Heart right ventricle (tissue), 16 donors: Measurements from ENCODE around the gene CX3CR1. TPM values are rescaled to one million over a fixed set of nuclear protein-coding genes. Genes with fewer than 3 reads are reported as not detected.

Source experiments
- ATAC-seq, 8 donors: fragments of 200-7000 bp; cut with Tn5 transposase; one replicate each; pipeline ENCODE4 v1.9.1; 2020; ENCODE audit warnings: mild to moderate bottlenecking in 8 of 8, moderate library complexity in 8 of 8, moderate number of reproducible peaks in 1 of 8
- DNase-seq, 2 donors: peaks; one replicate each; pipeline ENCODE4 v3.0.0-alpha.2; 2020
- H3K27ac ChIP-seq, 10 donors: fragments of 200-600 bp; sonication (generic) in 2 of 10; one replicate each; pipeline versions ENCODE4 v1.5.0 to v1.8.0; 2020 to 2022; ENCODE audit warnings: mild to moderate bottlenecking in 3 of 10
- H3K27me3 ChIP-seq, 7 donors: fragments of 200-600 bp; one replicate each; pipeline ENCODE4 v1.8.0; 2021 to 2022; ENCODE audit warnings: mild to moderate bottlenecking in 2 of 7
- H3K36me3 ChIP-seq, 9 donors: fragments of 200-600 bp; sonication (generic) in 1 of 9; one replicate each; pipeline versions ENCODE4 v1.5.0 to v1.8.0; 2020 to 2022; ENCODE audit warnings: mild to moderate bottlenecking in 2 of 9
- H3K4me1 ChIP-seq, 9 donors: fragments of 200-600 bp; sonication (generic) in 1 of 9; one replicate each; pipeline versions ENCODE4 v1.5.0 to v1.8.0; 2020 to 2022; ENCODE audit warnings: mild to moderate bottlenecking in 4 of 9
- H3K4me3 ChIP-seq, 10 donors: fragments of 200-600 bp; sonication (generic) in 2 of 10; one replicate each; pipeline versions ENCODE4 v1.5.0 to v1.8.0; 2020 to 2022; ENCODE audit warnings: mild to moderate bottlenecking in 7 of 10, moderate library complexity in 2 of 10
- H3K9me3 ChIP-seq, 11 donors: fragments of 200-600 bp in 10 of 11; sonication (generic) in 2 of 11; one replicate each; pipeline versions ENCODE4 v1.5.0 to v1.8.0; 2013 to 2022; ENCODE audit warnings: mild to moderate bottlenecking in 2 of 11, control low read depth in 1 of 11, moderate library complexity in 1 of 11
- WGBS, 2 donors: extraction: QIAGEN DNeasy Blood & Tissue Kit; methylation state at CpG; one replicate each; pipeline ENCODE4 v1.1.7; 2013; ENCODE audit warnings: inconsistent platforms in 1 of 2; 5-methylcytosine and 5-hydroxymethylcytosine counted together
- intact Hi-C, 10 donors: fragments of 100-400 bp; cut with DNase I; formaldehyde crosslinking; loops; one replicate each; pipeline versions ENCODE4 v1.11.1 to v1.14.2; 2022
- polyA plus RNA-seq, 2 donors: library from polyadenylated mRNA; stranded (reverse); fragments of 200-250 nt; gene quantifications; one replicate each; pipeline ENCODE4 v1.2.3, GENCODE V29; 2013
- total RNA-seq, 10 donors: library from RNA; stranded (reverse); fragmentation: NEBNext Ultra II Directional in 3 of 10; extraction: Animal tissue kit (Norgen Biotek cat#: 25700) in 3 of 10; gene quantifications; one replicate each; pipeline versions ENCODE4 v1.2.1 to v1.2.4, GENCODE V29; 2021 to 2023
- TF ChIP-seq, protein P1 (sequence below), 9 donors: fragments of 200-600 bp; sonication (generic) in 2 of 9; IDR thresholded peaks; one replicate each; pipeline versions ENCODE4 v1.5.0 to v1.8.0; 2021 to 2022; ENCODE audit warnings: antibody characterized with exemption in 9 of 9, mild to moderate bottlenecking in 5 of 9, moderate library complexity in 1 of 9
- donor health status: Arrhythmogenic right ventricular cardiomyopathy.
- donor health status: ischemic (EF 13 %, LVEDD 7.1; RV severe dilation, severe dysfunction).
- donor health status: healthy with polysubstance abuse.
- donor health status: DM: no; HTN: yes; CAD: no.
- donor health status: DM: no; HTN: no; CAD: no.
- donor health status: ischemic (EF 25% LVEDD 6.9; RV normal size, moderate dysfunction).
- donor health status: ischemic (EF 25% LVEDD 5.7; RV mildly dilated, moderate dysfunction).
- donor health status: healthy.
- donor health status: DM: yes; HTN: yes; CAD: no.
- donor health status: Ischemic cardiomyopathy.
- donor health status: ischemic (EF 35%, LVEDD 5.7; RV mildly dilated, moderate dysfunction).
- donor health status: nonischemic (EF 11% LVEDD 7.7; RV severe dilation, severe dysfunction).
- donor health status: DM: yes; HTN: yes; CAD: no.
- donor health status: PGD.
- donor health status: ischemic (EF 29% LVEDD 5.4; RV normal size, mild dysfunction).
- donor health status: nonischemic (EF 23%, LVEDD 6.1; RV moderate dilation, normal function).

CX3CR1 gene
- total and polyA plus RNA-seq, 12 donors, result 0.12 to 6.9 (median 0.88) TPM

DNA sequence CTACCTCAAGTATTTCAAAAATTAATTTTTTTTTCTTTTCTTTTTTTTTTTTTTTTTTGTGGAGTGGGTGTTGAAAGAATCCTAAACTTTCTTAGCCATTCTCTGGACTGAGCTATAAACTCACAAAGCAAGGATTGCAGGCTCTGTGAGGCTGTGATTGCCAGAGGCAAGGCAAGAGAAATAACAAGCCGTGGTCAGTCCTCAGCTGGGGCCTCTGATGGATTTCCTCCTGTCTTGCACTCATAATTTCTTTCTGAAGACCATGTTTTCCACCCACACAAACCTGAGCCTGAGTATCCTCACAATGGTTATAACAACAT, 1.3 kb downstream of the CX3CR1 start:
- Histone ChIP-seq H3K27ac (no peak overlapping the region), H3K4me3 (peak overlapping the region in 2 of 10 donors; percentile 16 to 25), H3K9me3 (no peaks in the 10 kb centered on the region), H3K4me1 (peaks cover 0 to 48% (median 4%) of the 10 kb centered on the region in 9 donors), H3K36me3 (no peaks in the 10 kb centered on the region), H3K27me3 (no peaks in the 10 kb centered on the region)
- TF ChIP-seq, protein P1, sequence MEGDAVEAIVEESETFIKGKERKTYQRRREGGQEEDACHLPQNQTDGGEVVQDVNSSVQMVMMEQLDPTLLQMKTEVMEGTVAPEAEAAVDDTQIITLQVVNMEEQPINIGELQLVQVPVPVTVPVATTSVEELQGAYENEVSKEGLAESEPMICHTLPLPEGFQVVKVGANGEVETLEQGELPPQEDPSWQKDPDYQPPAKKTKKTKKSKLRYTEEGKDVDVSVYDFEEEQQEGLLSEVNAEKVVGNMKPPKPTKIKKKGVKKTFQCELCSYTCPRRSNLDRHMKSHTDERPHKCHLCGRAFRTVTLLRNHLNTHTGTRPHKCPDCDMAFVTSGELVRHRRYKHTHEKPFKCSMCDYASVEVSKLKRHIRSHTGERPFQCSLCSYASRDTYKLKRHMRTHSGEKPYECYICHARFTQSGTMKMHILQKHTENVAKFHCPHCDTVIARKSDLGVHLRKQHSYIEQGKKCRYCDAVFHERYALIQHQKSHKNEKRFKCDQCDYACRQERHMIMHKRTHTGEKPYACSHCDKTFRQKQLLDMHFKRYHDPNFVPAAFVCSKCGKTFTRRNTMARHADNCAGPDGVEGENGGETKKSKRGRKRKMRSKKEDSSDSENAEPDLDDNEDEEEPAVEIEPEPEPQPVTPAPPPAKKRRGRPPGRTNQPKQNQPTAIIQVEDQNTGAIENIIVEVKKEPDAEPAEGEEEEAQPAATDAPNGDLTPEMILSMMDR (IDR thresholded peaks at IDR 0.05), result no peak
- intact Hi-C loops, result loop anchor here in 1 of 10 donors (5.0 kb wide), 1 partner anchor 66 kb away; no protein-coding TSS in a partner anchor
- DNase-seq, result no peak
- no peak for ATAC-seq
- 61 to 67% methylated on average over 1 of the region's 1 CpG for WGBS, 2 donors

DNA sequence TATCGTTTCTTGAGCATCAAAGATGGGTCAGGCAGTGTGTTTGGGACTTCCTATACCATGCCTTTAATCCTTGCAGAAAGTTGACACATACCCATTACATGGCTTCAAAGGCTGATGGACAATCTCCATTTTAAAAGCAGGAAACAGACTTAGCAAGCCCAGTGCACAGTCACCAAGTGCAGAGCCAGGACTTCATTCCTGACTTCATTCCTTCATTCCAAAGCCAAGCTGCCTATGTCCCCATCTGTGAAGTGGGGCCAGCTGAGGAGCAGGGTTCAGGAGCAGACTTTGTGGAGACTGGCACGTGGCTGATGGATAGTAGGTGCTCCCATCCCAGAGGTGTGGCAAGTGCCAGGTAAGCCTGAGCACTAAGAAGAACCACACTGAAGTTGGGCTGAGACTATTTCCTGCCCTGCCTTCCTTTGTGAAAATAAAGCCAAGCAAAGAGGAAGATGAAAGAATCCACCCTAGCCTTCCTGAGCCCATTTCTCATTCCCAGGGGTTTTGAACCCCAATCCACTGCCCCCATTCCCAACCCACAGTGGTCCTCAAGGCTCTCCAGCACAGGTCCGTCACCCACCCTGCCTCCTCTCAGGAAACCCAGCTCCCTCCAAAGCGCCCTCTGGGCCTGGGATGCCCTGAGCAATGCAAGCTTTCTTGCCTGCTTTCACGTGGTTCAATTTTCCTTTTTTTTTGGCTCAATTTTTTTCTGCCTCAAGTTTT, 1.8 kb downstream of the CX3CR1 start:
- TF ChIP-seq, protein P1 (IDR thresholded peaks at IDR 0.05), result no peak
- intact Hi-C loops, result loop anchor here in 1 of 10 donors (5.0 kb wide), 1 partner anchor 66 kb away; no protein-coding TSS in a partner anchor
- H3K4me3 ChIP-seq, result peak overlapping the region in 3 of 10 donors; percentile 5 to 25 (median 5)
- no peak for ATAC-seq
- H3K36me3 ChIP-seq, result no peaks in the 10 kb centered on the region
- H3K9me3 ChIP-seq, result no peaks in the 10 kb centered on the region
- 64 to 65% methylated on average over 5 of the region's 5 CpGs for WGBS, 2 donors
- H3K27me3 ChIP-seq, result no peaks in the 10 kb centered on the region
- no peak for DNase-seq
- peaks cover 0 to 54% (median 4%) of the 10 kb centered on the region in 9 donors for H3K4me1 ChIP-seq
- H3K27ac ChIP-seq, result no peak overlapping the region

DNA sequence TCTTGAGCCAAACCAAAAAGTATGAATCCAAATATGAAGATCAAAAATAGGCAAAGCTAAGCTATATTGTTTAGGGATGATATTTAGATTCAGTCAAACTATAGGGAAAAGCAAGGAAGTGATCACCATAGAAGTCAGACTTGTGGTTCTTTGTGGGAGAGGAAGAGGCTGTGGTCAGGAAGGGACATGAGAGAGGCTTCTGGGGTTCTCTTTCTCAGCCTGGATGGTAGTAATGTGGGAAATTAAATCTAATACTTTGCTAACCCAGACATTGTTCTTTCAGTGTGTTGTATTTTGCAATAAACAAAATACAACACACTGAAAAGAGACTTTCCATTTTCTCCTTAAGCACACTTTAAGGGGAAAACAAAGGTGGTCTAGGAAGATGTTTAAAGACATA, 3.1 kb downstream of the CX3CR1 start:
- DNase-seq, result no peak
- Histone ChIP-seq H3K4me1 (peaks cover 0 to 65% (median 4%) of the 10 kb centered on the region in 9 donors), H3K36me3 (no peaks in the 10 kb centered on the region), H3K9me3 (no peaks in the 10 kb centered on the region), H3K4me3 (peak overlapping the region in 1 of 10 donors; percentile 10), H3K27me3 (no peaks in the 10 kb centered on the region), H3K27ac (no peak overlapping the region)
- TF ChIP-seq, protein P1 (IDR thresholded peaks at IDR 0.05), result no peak
- intact Hi-C loops, result loop anchor here in 1 of 10 donors (5.0 kb wide), 1 partner anchor 64 kb away; no protein-coding TSS in a partner anchor
- no peak for ATAC-seq

DNA sequence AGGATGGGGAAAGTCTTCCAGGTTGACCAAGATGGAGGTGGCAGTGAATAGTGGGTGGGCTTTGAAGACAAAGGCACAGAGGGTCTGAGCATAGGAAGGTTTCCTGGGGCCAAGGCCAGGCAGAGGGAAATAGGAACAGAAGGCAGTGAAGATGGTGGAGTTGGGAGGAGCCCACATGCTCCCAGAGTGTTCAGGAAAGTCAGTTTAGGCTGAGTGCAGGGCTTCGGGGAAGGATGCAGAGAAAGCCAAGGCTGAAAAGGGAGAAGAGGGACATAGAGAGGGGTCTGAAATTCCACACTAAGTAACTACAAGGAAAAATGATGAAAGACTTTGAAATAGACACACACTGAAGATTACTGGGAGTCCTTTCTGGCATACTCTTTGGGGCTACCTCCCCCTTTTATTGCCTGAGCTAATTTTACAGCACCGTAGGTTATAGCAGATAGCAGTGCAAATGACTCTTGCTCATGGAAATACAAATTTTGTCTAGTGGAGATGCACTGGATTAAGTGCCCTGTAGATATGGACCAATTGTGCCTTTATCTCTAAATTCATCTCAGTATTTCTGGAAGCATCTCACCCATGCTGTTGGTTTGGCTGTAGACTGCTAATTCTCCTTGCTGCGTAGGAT, 3.8 kb downstream of the CX3CR1 start:
- TF ChIP-seq, protein P1 (IDR thresholded peaks at IDR 0.05), result no peak
- Histone ChIP-seq H3K27ac (no peak overlapping the region), H3K9me3 (no peaks in the 10 kb centered on the region), H3K27me3 (no peaks in the 10 kb centered on the region), H3K4me1 (peaks cover 0 to 65% (median 4%) of the 10 kb centered on the region in 9 donors), H3K36me3 (no peaks in the 10 kb centered on the region), H3K4me3 (no peak overlapping the region)
- WGBS, 2 donors, result 82 to 89% methylated on average over 3 of the region's 3 CpGs
- ATAC-seq, result no peak
- DNase-seq, result no peak
- intact Hi-C loops, result loop anchor here in 1 of 10 donors (5.0 kb wide), 1 partner anchor 64 kb away; no protein-coding TSS in a partner anchor
